Naive thymus-derived CD4-positive, alpha-beta T cell (primary cell): Measurements from ENCODE around the gene SAMD8. TPM values are rescaled to one million over a fixed set of nuclear protein-coding genes. Genes with fewer than 3 reads are reported as not detected.
"Not testable (repeated sequence)": the region's sequence is repeated elsewhere in the genome, so short reads cannot be mapped to it uniquely, and the experiment has no call there.

Experiments
- ATAC-seq: fragments of 150-1000 bp; cut with Tn5 transposase; 2 replicates; pipeline ENCODE4 v1.10.0; 2021; ENCODE audit warnings: mild to moderate bottlenecking, moderate library complexity
- CTCF ChIA-PET: fragments of 350-600 bp; sonication (Branson Sonifier 250); formaldehyde crosslinking; loops from one replicate; lab custom pipeline; 2021; ENCODE audit warnings: antibody characterized with exemption; lab: Charles Lee
- POLR2A ChIA-PET: fragments of 350-600 bp; sonication (Branson Sonifier 250); formaldehyde crosslinking; loops from one replicate; lab custom pipeline; 2021; ENCODE audit warnings: antibody characterized with exemption, inconsistent platforms; lab: Charles Lee
- DNase-seq, 9 donors: peaks; one replicate each; pipeline versions ENCODE4 v3.0.0 to v3.0.0-alpha.2; 2020 to 2022; ENCODE audit warnings: mixed read lengths in 1 of 9
- H3K27ac ChIP-seq: one replicate; pipeline ENCODE4 v1.7.0; 2013; ENCODE audit warnings: mild to moderate bottlenecking, low read depth, low read length, moderate library complexity
- H3K27me3 ChIP-seq, 2 donors: one replicate each; pipeline ENCODE4 v1.7.0; 2013; ENCODE audit warnings: low read length in 2 of 2, mild to moderate bottlenecking in 2 of 2, moderate library complexity in 2 of 2; ENCODE audit not compliant: control insufficient read depth in 2 of 2, insufficient read depth in 2 of 2
- H3K36me3 ChIP-seq, 3 experiments: 1 replicate in 2 of 3; 2 replicates in 1 of 3; pipeline ENCODE4 v1.7.0; 2013; ENCODE audit warnings: low read length in 3 of 3, mild to moderate bottlenecking in 3 of 3, moderate library complexity in 1 of 3; ENCODE audit not compliant: insufficient read depth in 3 of 3, control insufficient read depth in 2 of 3
- H3K4me1 ChIP-seq, 2 donors: one replicate each; pipeline ENCODE4 v1.7.0; 2013; ENCODE audit warnings: low read length in 2 of 2, mild to moderate bottlenecking in 2 of 2, moderate library complexity in 1 of 2; ENCODE audit not compliant: control insufficient read depth in 2 of 2, insufficient read depth in 2 of 2
- H3K4me3 ChIP-seq: 2 replicates; pipeline ENCODE4 v1.7.0; 2013; ENCODE audit warnings: mild to moderate bottlenecking, low read length
- H3K9me3 ChIP-seq, 3 experiments: 1 replicate in 2 of 3; 2 replicates in 1 of 3; pipeline ENCODE4 v1.7.0; 2013; ENCODE audit warnings: low read length in 3 of 3; ENCODE audit not compliant: control insufficient read depth in 2 of 3
- H3K27ac Mint-ChIP-seq, 9 donors: one replicate each; pipeline ENCODE4 v1.8.0; 2020 to 2022; ENCODE audit warnings: mixed read lengths in 9 of 9, mild to moderate bottlenecking in 8 of 9, moderate library complexity in 5 of 9, inconsistent platforms in 2 of 9
- H3K27me3 Mint-ChIP-seq, 5 donors: one replicate each; pipeline ENCODE4 v1.8.0; 2021 to 2022; ENCODE audit warnings: mixed read lengths in 5 of 5, mild to moderate bottlenecking in 1 of 5
- H3K36me3 Mint-ChIP-seq, 5 donors: one replicate each; pipeline ENCODE4 v1.8.0; 2020 to 2022; ENCODE audit warnings: mixed read lengths in 5 of 5, mild to moderate bottlenecking in 3 of 5, inconsistent platforms in 1 of 5
- H3K4me1 Mint-ChIP-seq, 7 donors: one replicate each; pipeline ENCODE4 v1.8.0; 2020 to 2022; ENCODE audit warnings: mixed read lengths in 7 of 7, mild to moderate bottlenecking in 3 of 7, inconsistent platforms in 1 of 7
- H3K4me3 Mint-ChIP-seq, 10 donors: one replicate each; pipeline ENCODE4 v1.8.0; 2020 to 2022; ENCODE audit warnings: mild to moderate bottlenecking in 10 of 10, mixed read lengths in 10 of 10, moderate library complexity in 6 of 10, inconsistent platforms in 2 of 10
- H3K9me3 Mint-ChIP-seq, 11 donors: one replicate each; pipeline ENCODE4 v1.8.0; 2020 to 2022; ENCODE audit warnings: mixed read lengths in 11 of 11, mild to moderate bottlenecking in 4 of 11, inconsistent platforms in 1 of 11, moderate library complexity in 1 of 11
- intact Hi-C, 2 donors: fragments of 100-400 bp; cut with micrococcal nuclease; formaldehyde crosslinking; loops; one replicate each; pipeline ENCODE4 v1.15.1; 2023
- polyA plus RNA-seq, 2 donors: library from polyadenylated mRNA; unstranded; fragments of 300-500 nt; fragmentation: Illumina TruSeq; gene quantifications; one replicate each; pipeline ENCODE4 v1.2.3, GENCODE V29; 2021
- total RNA-seq, 6 experiments: library from RNA in 5 of 6; stranded (reverse) in 5 of 6; gene quantifications; 1 replicate in 5 of 6; 2 replicates in 1 of 6; pipeline ENCODE4 v1.2.3 and lab custom pipeline; 2021 to 2026

Gene SAMD8
- total and polyA plus RNA-seq, 7 experiments from 2014 or later: 4.5 to 31.7 (median 16.2) TPM

DNA sequence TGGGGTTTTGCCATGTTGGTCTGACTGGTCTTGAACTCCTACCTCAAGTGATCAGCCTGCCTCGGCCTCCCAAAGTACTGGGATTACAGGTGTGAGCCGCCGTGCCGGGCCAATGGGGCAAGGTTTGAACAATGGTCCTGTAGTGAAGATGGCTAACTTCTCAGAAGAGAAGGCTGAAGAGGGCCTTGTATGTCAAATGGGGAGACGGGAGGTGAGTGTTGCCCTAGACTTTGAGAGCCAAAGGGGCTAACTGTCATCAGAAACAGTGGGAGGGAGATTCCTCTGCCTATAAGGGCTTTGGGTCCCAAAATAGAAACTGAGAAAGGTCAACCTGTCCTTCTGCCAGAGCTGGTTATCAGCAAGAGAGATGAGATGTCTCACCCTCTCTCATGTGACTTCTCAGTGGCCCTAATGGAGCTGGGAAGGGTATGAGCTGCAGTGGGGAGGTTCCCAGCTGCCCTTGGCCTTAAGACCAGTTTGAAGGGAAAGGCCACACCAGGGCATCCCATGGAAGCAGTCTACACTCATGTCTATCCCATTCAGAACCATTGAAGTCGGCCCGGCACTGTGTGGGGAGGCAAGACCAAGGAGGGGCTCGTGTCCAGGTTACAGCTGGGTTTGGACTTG lies 1.3 kb upstream of the SAMD8 start:
- H3K9me3 Mint-ChIP-seq: no peaks in the 10 kb centered on the region
- Histone ChIP-seq H3K4me3 (peak overlapping the region; percentile 90), H3K36me3 (no peaks in the 10 kb centered on the region), H3K27me3 (no peaks in the 10 kb centered on the region), H3K4me1 (peaks cover 14% of the 10 kb centered on the region in 2 donors), H3K9me3 (no peaks in the 10 kb centered on the region), H3K27ac (peak overlapping the region; percentile 89)
- no peaks in the 10 kb centered on the region for H3K27me3 Mint-ChIP-seq
- peaks cover 29 to 56% (median 53%) of the 10 kb centered on the region in 7 donors for H3K4me1 Mint-ChIP-seq
- no peak for ATAC-seq
- intact Hi-C loops: loop anchor here (2.0 to 10.0 kb wide), 11 partner anchors 37 to 1753 kb away; partner anchors contain the start of genes CFAP70 (in 1 of the 2), NDST2 (in 1 of the 2), PPP3CB (in 1 of the 2) and VCL (in 1 of the 2)
- peak overlapping the region; percentile 81 to 98 (median 90) for H3K4me3 Mint-ChIP-seq
- H3K36me3 Mint-ChIP-seq: peaks cover 0 to 2% (median 0%) of the 10 kb centered on the region in 5 donors
- H3K27ac Mint-ChIP-seq: peak overlapping the region; percentile 86 to 98 (median 93)
- ChIA-PET CTCF (interaction anchor here (0.7 to 1.2 kb wide), 2 partner anchors 77 to 120 kb away, joined by 3 to 4 read pairs; no protein-coding TSS in a partner anchor), POLR2A (interaction anchor here (0.6 to 5.0 kb wide), 6 partner anchors 9 to 960 kb away, joined by 3 to 28 read pairs (median 6); partner anchors contain the start of genes ADK, AP3M1 and VDAC2)
- peak in 1 of 9 donors; percentile 22 for DNase-seq

DNA sequence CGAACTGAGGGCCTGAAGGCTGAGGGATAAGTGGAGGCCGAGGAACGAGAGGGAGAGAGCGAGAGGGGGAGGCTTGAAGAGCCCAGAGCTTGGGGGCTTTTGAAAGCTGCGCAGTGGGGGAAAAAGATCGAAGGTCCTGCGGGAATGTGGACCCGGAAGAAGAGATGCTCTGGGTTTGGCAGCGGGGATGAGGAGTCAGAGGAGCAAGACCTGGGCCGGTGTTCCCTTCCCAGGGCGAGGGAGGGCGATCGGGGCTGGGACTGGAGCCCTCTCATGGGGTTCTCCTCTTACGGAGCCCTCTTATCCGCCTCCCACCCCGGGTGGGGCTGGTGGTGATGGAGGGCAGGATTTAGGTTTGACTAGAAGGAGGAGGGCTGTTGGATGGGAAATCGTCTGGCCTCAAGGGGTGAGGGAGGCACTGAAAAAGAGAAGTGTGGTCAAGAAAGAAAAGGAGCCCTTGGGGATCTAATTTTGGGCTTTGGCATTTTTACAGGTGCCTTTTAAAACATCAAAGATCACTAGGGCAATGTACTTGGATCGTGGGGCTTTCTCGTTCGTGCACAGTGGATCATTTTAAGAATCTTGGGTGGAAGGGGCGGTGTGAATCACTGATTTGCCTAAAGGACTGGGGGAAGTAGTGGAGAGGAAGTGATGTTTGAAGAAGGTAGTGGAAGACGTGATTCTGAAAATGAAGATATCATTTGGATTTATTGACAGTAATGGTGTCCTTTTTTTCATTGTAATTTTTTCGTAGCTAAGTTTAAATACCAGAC lies 637 bp downstream of the SAMD8 start:
- POLR2A ChIA-PET: interaction anchor here (0.5 to 5.0 kb wide), 12 partner anchors 8 to 1340 kb away, joined by 3 to 28 read pairs (median 4); partner anchors contain the start of genes ADK, AP3M1, COMTD1 and VDAC2
- peaks cover 14 to 16% of the 10 kb centered on the region in 2 donors for H3K4me1 ChIP-seq
- H3K9me3 Mint-ChIP-seq: no peaks in the 10 kb centered on the region

DNA sequence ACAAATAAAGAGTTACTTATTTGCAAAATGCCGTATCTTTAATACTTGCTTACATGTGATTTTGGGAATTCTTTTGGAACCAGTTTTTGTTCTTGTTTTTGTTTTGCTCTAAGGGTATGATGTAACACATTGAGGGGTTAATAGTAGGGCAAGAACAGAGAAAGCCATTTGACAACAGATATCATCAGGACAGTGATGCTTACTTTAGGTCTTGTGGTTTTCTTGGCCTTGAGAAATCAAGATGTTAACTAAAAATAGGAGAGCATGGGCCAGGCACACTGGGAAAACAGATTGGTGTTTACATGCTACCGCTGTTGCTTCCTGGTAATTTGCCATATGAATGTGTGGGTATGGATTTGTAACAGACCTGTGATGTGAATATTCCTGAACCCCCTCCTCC lies 3.7 kb downstream of the SAMD8 start:
- ChIA-PET POLR2A (no interaction called here), CTCF (interaction anchor here (0.7 kb wide), 1 partner anchor 842 kb away, joined by 4 read pairs; no protein-coding TSS in a partner anchor)
- H3K9me3 ChIP-seq: no peaks in the 10 kb centered on the region
- intact Hi-C loops: loop anchor here (10.0 kb wide), 2 partner anchors 1120 to 1620 kb away; partner anchors contain the start of genes PPP3CB (in 1 of the 2) and VCL (in 1 of the 2)
- no peak overlapping the region for H3K4me3 Mint-ChIP-seq
- H3K4me1 Mint-ChIP-seq: peaks cover 33 to 69% (median 61%) of the 10 kb centered on the region in 7 donors
- no peaks in the 10 kb centered on the region for H3K9me3 Mint-ChIP-seq
- H3K4me3 ChIP-seq: no peak overlapping the region
- ATAC-seq (no peak), DNase-seq (no peak)
- peaks cover 13 to 14% of the 10 kb centered on the region in 2 donors for H3K4me1 ChIP-seq
- no peaks in the 10 kb centered on the region for H3K36me3 ChIP-seq
- H3K36me3 Mint-ChIP-seq: peaks cover 0 to 2% (median 0%) of the 10 kb centered on the region in 5 donors
- no peaks in the 10 kb centered on the region for H3K27me3 ChIP-seq
- H3K27ac Mint-ChIP-seq: peak overlapping the region in 7 of 9 donors; percentile 3 to 89 (median 43)
- H3K27me3 Mint-ChIP-seq: no peaks in the 10 kb centered on the region
- H3K27ac ChIP-seq: no peak overlapping the region

More for the DNA sequence above, 637 bp downstream of the SAMD8 start:
- peak overlapping the region; percentile 90 for H3K4me3 ChIP-seq
- H3K9me3 ChIP-seq: no peaks in the 10 kb centered on the region
- Mint-ChIP-seq H3K4me1 (peaks cover 33 to 68% (median 63%) of the 10 kb centered on the region in 7 donors), H3K36me3 (peaks cover 0 to 2% (median 0%) of the 10 kb centered on the region in 5 donors), H3K27ac (peak overlapping the region; percentile 83 to 97 (median 90)), H3K4me3 (peak overlapping the region; percentile 81 to 98 (median 90)), H3K27me3 (no peaks in the 10 kb centered on the region)
- H3K27me3 ChIP-seq: no peaks in the 10 kb centered on the region
- intact Hi-C loops: loop anchor here (1.0 to 10.0 kb wide), 19 partner anchors 35 to 1755 kb away; partner anchors contain the start of genes ADK (in 2 of the 2), VCL (in 2 of the 2), VDAC2 (in 2 of the 2) and CFAP70 (in 1 of the 2)
- ATAC-seq (peak; percentile 36), DNase-seq (peak in 8 of 9 donors; percentile 38 to 71 (median 54))
- CTCF ChIA-PET: interaction anchor here (1.0 to 1.5 kb wide), 3 partner anchors 50 to 124 kb away, joined by 4 to 5 read pairs (median 4); partner anchors contain the start of gene COMTD1
- H3K27ac ChIP-seq: peak overlapping the region; percentile 89
- H3K36me3 ChIP-seq: no peaks in the 10 kb centered on the region

DNA sequence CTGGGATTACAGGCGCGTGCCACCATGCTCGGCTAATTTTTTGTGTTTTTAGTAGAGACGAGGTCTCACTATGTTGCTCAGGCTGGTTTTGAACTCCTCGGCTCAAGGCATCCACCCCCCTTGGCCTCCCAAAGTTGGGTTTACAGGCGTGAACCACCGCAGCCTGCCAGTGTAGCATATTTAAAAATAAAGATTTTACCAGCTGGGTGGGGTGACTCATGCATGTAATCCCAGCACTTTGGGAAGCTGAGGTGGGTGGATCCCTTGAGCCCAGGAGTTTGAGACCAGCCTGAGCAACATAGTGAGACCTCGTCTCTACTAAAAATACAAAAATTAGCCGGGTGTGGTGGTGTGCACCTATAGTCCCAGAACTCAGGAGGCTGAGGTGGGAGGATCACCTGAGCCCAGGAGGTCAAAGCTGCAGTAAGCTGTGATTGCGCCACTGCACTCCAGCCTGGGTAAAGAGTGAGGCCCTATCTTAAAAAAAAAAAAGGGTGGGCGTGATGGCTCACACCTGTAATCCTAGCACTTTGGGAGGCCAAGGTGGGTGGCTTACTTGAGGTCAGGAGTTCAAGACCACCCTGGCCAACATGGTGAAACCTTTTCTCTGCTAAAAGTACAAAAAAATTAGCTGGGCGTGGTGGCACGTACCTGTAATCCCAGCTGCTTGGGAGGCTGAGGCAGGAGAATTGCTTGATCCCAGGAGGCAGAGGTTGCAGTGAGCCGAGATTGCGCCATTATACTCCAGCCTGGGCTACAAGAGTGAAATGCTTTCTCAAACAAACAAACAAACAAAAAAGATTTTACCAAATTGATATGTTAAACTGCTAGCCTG lies 5.7 kb downstream of the SAMD8 start:
- H3K27me3 ChIP-seq, H3K4me1 ChIP-seq, H3K9me3 ChIP-seq, DNase-seq, H3K27me3 Mint-ChIP-seq, H3K4me3 ChIP-seq, ATAC-seq, H3K36me3 Mint-ChIP-seq, H3K36me3 ChIP-seq, POLR2A ChIA-PET, H3K27ac Mint-ChIP-seq, H3K9me3 Mint-ChIP-seq, H3K27ac ChIP-seq, H3K4me3 Mint-ChIP-seq: not testable (repeated sequence)
- CTCF ChIA-PET: interaction anchor here (0.6 kb wide), 2 partner anchors 852 to 1010 kb away, joined by 4 to 6 read pairs; no protein-coding TSS in a partner anchor
- intact Hi-C loops: loop anchor here (10.0 kb wide), 2 partner anchors 1122 to 1622 kb away; partner anchors contain the start of genes PPP3CB (in 1 of the 2) and VCL (in 1 of the 2)
- H3K4me1 Mint-ChIP-seq: peaks cover 26 to 61% (median 55%) of the 10 kb centered on the region in 7 donors

DNA sequence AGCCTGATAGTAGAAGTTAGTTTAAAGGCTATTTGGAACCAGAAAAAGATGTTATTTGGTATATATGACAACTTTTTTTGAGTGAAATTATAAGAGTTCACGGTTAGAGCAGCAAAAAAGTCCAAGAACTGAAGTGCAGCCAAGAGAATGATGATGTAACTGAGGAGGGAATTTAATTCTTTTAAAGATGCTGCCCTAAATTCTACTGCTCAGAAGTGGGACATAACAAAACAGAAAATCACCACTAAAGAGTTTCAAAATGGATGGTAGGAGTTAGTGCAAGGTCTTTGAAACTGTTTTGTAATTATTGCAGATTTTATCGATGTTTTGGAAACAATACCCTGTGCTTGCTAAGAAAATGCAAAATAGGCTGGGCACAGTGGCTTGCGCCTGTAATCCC lies 6.5 kb downstream of the SAMD8 start:
- H3K4me3 ChIP-seq: no peak overlapping the region
- no peak overlapping the region for H3K27ac ChIP-seq
- no peaks in the 10 kb centered on the region for H3K36me3 Mint-ChIP-seq
- H3K4me3 Mint-ChIP-seq: no peak overlapping the region
- no peaks in the 10 kb centered on the region for H3K9me3 Mint-ChIP-seq
- H3K27me3 Mint-ChIP-seq: no peaks in the 10 kb centered on the region
- H3K36me3 ChIP-seq: no peaks in the 10 kb centered on the region
- ATAC-seq: no peak
- ChIA-PET POLR2A (no interaction called here), CTCF (no interaction called here)
- no peak for DNase-seq
- peaks cover 20 to 58% (median 49%) of the 10 kb centered on the region in 7 donors for H3K4me1 Mint-ChIP-seq
- H3K4me1 ChIP-seq: peaks cover under 1 to 2% of the 10 kb centered on the region in 2 donors
- intact Hi-C loops: loop anchor here (10.0 kb wide), 2 partner anchors 1123 to 1623 kb away; partner anchors contain the start of genes PPP3CB (in 1 of the 2) and VCL (in 1 of the 2)
- no peaks in the 10 kb centered on the region for H3K9me3 ChIP-seq
- peak overlapping the region in 2 of 9 donors; percentile 10 to 16 for H3K27ac Mint-ChIP-seq
- H3K27me3 ChIP-seq: no peaks in the 10 kb centered on the region
